ENCODE results near the gene TUBB2B.

TUBB2B gene

DNA sequence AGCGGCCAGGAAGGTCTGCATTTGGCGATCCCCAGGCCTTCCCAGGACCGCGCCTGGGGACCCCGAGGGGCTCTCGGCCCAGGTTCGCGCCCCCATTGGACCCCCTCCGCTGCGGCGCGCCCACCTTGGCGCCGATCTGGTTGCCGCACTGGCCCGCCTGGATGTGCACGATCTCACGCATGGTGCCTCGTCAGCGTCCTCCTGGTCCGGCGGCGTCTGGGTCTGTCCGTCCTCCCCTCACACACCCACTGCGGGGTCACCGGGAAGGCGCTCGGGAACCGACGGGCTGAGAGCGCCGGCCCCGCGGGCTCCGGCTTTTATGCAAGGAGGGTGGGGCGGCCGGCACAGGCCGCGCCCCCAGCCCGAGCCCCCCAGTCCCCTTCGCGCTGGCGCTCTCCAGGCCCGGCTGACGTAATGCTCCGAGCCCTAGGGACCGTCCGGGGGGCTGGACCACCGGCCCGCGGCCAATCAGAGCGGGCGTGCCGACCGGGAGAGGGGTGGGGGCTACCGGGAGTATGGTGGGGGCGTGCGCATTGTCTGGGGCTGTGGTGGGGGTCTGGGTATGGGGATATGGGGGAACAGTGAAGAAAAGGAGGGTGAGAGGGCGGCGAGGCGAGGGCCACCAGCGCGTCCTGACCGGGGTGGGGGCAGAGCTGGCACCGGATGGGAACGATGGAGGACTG lies at the start of gene TUBB2B:
TSS of gene TUBB2B (minus strand) at position 291 of the 683 bp plus-strand sequence. CDS start at position 181, 110 bp downstream.
- DNase-seq, result peak; percentile 78

DNA sequence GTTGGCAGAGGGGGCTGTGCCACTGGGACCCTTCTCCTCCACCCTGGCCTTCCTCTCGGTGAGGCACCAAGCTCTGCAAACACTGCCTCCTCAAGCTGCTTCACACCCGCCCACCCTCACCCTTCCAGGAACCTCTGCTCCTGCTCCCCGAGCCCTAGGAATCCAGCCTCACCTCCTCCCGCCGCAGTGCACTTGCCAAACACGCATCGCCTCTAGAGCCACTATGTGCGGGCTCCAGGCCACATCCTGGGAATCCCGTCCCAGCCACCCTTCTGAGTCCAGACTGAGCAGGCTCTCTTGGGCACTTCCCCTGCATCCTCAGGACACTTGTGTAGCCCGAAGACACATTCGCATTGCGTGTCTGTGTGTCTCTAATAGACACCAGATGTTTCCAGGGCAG lies 49.8 kb upstream of the TUBB2B start:
- no peak for DNase-seq

DNA sequence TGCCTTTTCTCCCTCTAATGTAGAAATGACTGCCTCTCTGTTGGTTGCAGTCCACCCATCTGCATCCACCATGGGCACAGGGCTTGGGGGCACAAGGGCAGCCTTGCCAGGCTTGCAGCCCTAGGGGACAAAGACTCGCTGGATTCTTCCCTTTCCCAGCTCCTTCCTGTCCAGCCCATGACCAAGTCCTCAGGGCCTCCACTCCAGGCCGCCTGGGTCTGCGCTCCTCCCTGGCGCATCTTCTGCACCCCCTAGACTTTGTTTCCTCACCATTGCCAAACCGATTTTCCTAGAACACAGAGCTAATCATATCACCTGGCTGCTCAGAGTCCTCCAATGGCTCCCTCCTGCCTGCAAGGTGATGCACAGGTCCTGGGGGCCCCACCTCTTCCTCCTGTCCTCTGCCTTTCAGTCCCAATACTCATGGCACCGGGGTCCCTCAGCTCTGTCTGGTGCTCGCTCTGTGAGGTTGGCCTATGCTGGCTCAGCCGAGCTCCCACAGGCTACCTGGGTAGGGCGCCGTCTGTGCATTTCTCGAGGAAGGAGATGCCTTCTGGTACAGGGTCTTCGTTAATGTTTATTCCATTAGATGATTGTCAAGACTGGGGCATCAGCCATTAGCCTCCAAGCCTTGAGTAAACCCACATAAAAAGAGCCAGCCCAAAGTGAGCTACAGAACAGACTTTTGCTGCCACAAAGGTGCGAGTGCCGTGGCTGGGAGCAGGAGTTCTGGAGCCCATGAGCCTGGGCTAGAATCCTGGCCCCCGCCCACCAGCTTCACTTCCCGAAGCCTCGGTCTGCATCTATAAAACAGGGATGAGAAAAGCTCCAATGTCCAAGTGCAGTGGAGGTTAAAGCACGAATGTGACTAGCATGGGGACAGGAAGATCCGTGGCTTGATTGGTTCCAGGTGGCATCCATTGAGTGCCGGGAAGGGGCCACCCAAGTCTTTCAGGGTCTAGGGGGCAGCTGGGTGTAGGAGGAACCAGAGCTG lies 49.0 kb upstream of the TUBB2B start:
- no peak for DNase-seq

DNA sequence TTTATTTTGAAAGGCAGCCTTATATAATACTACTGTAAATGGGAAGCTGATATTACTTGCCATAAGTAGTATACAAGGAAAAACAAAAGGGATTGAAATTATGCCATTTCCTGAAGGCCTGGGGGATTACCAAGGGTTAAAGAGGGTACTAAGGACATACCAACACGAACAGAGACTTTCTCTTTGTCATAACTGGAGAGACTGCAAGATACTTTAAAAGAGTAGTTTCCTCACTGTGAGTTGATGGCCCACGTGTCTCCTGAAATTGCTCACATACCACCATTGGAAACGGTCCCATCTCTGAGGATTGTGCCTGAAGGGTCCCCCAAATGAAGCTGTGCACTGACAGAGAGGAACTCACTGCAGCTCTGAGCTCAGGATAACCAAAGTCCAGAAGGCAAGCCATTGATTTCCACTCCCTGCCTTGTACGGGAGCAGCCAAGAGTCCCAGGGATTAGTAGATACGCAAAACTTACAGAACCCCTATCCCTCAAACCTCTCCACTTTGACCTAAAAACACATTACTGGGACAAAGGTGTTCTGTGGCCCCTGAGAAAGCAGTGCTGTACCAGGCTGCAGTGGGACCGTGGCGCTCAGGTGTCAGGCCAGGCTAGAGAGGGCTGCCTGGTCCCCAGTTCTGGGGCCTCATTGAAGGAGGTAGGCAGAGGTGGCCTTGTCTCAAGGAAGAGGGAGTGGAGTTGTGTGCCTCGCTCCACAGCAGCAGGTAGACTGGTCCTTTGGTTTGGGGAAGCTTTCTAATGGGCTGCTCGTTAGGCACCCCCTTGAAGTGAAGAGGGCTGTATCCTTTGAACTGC lies 46.5 kb upstream of the TUBB2B start:
- no peak for DNase-seq

DNA sequence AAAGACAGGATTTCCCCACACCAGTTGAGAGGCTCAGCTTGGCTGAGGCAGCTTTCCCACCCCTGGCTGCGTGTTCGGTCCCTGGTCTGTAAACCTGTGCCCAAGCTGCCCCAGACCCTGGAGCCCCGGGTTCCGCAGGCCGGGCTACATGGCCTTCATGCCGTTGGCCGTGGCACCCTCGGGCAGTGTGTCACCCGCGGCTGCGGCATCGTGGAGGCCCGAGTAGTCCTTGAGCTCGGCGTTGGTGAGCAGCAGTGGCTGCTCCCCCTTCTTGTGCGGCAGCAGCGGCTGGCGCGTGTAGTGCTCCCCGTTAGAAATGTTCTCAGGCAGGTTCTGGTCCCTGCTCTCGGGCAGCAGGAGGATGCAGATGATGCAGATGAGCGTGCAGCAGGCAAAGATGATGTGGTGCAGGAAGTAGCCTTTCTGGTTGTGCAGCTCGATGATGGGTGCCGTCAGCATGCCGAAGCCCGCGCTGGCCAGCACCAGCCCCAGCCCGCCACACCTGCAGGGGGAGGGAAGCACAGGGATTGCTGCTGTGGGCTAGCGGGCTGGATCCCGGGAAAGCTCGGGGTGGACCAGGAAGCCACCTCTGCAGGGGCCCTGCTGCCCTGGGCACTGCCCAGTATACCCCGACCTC lies 45.6 kb upstream of the TUBB2B start:
- DNase-seq, result no peak

DNA sequence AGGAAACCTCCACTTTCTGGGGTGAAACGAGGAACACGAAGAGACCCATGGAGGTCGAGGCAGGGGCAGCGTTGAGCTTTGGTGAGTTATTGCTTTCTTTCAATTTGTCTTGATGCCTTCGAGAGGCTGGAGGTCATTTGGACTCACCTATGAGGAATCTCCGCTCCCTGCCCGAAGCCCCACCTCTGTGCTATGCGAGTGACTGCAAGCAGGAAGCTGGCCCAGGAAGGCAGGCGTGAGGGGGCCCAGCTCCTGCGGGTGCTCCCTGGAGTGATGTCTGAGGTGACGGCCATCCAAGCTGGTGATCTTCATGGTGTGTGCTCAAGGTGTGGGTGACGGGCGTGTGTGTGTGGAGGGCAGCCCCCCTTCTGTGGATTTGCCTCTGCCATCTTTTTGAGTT lies 44.3 kb upstream of the TUBB2B start:
- DNase-seq, result no peak

DNA sequence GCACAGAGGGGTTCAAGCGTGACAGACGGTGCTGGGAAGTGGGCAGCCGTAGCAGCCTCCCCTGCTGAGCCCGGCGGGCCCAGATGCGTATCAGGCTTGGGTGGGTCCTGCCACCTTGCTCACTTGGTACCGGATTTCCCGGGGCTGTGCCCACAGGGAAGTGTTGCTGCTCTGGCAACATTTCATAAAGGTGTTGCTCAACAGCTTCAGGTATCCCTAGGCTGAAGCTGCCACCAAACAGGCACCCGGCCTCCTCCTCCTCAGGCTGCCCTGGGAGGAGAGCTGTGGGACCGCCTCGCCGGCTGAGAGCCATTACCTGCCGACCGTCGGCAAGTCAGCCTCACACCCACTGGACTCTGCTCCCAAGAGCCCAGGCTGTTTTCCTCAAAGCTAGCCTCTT lies 42.8 kb upstream of the TUBB2B start:
- no peak for DNase-seq

DNA sequence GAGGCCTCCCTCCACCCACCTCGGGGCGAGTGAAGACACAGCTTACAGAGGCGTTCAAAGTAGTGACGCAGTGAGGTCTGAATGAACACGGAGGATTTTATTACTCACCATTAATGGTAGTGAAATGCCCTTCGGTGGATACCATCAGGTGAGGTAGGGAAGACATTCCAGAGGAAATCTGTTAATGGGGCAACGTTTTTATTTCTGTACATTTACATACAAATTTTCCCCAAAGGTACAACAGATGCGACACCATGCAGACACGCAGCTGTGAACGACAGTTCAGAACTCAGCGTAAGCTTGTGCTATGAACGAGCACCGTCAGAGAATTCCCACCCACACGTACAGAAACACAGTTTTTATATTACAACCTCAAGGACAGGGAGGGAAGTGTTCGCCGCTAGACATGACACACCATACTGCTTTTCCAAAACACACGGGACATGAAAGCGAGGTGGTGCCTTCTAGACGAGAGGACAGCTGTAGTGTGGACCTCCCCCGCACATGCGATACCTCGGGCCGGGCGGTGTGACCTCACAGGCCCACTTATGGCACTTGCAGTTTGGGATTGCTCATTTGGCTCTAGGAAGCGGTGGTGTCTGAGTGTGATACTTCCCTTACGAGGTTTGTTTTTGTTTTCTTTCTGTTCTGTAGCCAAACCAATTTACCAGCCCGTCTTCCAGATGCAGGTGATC lies 42.0 kb upstream of the TUBB2B start:
- no peak for DNase-seq

DNA sequence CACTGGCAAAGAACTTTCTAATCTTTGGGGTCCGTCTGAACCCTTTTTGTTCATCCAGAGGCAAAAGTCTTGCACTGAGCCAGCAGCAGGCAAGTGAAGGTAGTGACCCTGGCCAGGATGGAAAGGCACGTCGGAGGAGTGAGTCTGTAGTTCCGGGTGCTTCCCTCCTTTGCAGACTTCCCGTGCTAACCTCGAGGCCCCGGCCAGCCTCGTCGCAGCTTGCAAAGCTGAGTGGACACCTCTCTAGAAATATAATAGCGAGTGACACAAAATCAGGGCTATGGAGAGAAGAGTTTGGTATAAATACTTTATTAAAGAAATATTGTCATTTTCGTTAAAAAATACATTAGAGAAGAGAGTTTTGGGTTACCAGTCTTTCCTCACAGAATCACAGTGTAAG lies 41.2 kb upstream of the TUBB2B start:
- DNase-seq, result no peak

DNA sequence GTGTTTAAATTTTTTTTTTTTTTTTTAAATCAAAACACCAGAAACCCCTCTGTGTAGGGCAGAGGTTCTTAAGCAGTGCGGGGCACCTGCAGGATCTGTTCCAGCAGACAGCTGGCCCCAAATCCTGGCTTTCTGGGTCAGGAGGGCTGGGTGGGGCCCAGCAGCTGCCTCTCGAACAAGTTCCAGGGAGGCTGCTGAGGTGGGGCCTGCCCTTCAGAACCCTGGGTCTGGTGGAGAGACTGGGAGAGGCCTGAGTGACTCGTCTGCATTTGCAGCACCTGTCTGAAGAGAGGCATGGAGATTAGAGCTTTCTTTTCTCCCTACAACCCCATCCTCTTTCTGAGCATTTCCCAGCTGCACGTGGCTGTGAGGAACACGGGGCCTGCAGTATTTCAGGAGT lies 39.7 kb upstream of the TUBB2B start:
- DNase-seq, result no peak

DNA sequence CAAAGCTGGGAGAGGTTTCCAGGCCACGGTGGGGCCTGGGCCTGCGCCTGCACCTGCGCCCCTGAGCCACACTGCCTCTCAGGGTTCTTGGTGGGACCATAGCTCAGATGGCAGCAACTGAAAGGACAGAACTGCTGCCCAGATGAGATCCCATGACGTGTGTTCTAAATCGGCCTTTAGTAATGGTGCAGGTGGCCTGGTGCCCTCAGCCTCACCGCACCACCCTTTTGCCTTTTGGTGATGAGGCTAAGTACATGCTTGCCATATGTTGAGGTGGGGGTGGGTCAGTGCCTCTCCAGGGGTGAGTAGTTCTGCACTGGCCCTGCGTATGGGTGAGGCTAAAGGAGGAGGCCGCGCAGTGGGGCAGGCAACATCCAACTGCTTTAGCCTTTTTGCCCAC lies 38.7 kb upstream of the TUBB2B start:
- no peak for DNase-seq

DNA sequence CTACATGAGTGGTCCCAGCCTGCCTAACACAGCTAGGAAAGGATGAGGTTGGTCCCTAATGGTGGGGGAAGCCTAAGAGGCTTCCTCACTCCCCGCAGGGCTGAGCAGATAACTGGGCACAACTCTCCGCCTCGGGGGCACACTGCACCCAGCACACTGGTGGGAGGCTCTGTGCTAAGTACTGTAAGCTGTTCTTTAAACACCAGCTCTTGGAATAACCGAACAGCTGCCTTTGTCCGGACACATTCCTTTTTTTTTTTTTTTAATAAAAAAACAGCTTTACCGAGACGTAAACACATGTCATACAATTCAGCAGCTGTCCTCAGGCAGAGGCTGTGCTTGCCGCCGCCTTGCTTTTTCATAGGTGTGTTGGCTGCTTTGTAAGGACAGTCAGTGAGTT lies 38.2 kb upstream of the TUBB2B start:
- DNase-seq, result no peak

DNA sequence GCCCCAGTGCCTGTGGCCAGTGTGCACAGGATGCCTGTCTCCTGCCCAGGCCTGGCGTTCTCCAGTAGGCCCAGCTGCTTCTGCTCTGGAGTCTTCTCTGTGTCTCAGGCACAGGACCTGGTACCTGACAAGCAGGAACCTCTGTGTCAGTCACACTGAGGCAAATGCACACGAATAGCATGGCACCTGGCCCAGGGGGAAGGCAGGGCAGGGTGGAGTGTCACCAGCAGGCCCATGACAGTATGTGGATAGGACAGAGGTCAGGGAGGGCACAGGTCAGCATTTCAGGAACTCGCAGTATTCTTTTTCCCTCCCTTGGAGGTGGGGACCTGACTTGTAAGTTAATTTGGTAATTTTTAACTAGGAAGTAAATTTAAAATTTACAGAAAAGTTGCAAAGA lies 36.9 kb upstream of the TUBB2B start:
- no peak for DNase-seq

DNA sequence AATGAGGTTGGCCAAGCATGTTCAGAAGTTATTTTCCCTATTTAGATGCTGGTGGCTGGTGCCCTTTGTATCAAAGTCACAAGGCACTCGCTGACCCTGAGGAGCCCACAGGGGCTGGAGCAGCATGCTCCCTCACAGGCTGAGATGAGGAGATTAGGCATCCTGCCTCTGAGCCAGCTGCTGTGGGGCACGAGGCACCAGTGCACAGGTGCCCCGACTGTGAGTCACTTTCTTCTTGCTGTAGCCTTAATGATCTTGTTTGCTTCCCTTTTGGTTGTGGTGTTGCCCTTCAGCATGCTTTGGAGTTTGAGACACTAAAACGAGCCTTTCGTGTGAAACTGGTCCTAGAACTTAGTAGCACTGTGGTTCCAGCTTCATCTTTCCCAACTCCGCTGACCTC lies 35.6 kb upstream of the TUBB2B start:
- no peak for DNase-seq

DNA sequence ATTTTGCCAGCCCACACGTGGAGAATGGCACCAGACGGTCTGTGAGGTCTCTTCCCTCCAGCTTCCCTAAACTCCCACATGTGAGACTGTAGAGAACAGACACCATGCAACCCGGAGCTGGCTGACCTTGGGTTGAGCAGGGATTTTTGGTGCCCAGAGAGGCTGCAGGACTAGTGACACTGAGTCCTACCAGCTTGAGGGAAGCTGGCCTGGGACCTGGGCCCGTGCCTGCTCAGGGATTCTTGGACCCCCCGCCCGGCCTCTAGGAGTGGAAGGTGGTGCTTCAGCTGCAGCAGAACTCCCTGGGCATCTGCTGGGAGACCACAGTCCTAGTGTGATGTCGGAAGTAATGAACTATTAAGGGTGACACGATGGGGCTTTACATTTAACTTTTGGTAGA lies 34.5 kb upstream of the TUBB2B start:
- DNase-seq, result no peak

DNA sequence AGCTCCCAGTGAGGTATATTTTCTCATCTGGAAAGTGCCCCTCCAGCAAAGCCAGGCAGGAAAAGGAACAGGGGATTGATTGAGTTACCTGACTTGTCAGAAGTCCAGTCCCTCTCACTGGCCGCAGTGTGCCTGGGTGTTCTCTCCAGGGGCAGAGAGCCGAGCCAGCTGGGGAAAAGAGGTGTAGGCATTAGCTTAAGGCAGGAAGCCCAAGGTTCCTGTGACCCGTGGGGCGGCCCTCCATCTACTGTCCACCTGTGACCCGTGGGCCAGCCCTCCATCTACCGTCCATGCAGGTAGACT lies 34.0 kb upstream of the TUBB2B start:
- DNase-seq, result no peak

DNA sequence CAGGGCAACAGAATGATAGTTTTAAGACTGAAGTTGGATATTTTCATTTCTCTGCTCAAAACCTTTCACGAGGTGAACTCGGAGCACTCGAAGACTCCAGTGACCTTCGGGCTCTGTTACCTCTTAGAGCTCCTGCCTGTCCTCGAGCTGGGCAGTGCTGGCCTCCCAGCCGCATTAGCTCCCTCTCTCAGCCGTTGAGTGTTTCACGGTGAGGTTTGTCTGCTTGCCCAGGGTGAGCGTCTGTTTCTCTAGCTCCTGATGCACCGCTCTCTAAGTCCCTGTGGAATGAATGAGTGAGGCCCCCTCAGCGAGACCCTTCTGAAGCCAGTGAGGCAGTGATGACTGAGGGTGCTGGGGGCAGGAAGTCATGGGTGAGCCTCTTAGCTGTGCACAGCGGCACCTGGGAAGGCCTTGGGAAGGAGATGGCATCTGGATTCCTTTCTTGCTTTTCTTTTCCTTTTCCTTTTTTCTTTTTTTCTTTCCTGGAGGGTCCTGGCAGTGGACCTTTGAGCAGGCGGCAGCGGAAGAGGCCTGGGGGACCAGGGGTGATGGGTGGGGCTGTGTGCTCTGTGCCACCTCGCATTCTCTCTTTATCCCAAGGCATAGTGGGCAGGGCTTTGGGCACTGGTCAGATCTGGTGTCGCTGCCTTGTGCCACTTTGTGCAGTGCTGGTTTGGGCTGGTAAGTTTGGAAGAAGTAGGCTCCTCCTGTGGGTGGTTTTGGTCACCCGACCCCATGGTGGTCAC lies 33.5 kb upstream of the TUBB2B start:
- DNase-seq, result no peak

DNA sequence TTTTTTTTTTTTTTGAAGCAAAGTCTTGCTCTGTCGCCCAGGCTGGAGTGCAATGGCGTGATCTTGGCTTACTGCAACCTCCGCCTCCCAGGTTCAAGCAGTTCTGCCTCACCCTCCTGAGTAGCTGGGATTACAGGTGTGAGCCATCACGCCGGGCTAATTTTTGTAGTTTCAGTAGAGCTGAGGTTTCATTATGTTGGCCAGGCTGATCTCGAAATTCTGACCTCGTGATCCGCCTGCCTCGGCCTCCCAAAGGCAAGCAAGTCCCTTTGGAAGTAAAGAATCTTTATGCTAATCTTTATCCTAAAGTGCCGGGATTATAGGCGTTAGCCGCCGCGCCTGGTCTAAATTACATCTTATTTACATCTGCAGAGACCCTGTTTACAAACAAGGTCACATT lies 32.8 kb upstream of the TUBB2B start:
- DNase-seq, result no peak

DNA sequence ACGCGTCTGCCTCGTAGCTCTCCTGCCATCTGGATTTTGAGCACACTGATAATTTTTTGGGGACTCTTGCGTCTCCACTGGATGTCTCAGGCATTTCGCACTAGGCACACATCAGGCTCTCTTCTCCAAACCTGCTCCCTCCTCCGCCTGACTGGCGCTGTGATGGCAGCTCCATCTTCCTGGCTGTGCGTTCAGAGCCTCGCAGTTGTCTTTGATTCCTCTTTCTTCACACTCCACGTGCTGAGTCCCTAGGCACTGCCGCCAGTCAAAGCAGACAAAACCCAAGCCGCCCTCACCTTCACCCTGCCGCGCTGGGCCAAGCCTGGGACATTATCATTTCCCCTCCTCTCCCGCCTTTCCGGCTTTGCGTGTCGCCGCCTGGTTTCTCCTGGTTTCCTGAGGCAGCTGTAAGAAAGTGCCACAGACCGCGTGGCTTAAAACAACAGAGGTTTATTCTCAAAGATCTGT lies 32.1 kb upstream of the TUBB2B start:
- no peak for DNase-seq

DNA sequence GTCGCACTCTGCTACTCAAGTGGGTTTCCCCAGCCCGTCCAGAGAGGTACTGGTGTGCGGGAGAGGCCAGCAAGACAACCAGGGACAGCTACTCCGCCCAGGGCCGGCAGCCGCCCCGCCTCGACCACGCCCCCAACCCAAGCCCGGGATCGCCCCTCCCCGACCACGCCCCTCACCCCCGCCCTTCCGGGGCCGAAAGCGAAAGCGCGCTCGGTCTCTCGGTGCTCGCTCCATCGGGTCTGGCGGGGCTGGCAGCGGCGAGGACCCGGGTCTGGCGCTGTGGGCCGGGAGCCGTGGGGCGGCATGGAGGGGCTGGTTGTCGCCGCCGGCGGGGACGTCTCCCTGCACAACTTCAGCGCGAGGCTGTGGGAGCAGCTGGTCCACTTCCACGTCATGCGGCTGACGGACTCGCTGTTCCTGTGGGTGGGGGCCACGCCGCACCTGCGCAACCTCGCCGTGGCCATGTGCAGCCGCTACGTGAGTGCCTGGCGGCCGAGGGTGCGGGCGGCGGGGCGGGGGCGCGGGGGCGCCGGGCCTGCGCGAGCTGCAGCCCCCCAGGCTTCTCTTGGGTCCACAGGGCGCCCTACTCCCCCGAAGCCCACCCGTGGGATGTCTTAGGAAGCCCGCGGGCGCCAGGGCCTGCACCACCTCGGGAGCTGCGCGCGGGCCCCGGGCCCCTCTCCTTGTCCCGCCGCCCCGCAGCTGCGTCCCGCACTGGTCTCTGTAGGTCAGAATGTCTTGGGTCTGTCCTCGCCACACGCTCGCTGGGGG lies 31.5 kb upstream of the TUBB2B start, which contains the start of gene PSMG4:
TSS of gene PSMG4 (plus strand) at position 228 of the 771 bp plus-strand sequence. CDS start at position 304, 76 bp downstream.
- peak; percentile 41 for DNase-seq

DNA sequence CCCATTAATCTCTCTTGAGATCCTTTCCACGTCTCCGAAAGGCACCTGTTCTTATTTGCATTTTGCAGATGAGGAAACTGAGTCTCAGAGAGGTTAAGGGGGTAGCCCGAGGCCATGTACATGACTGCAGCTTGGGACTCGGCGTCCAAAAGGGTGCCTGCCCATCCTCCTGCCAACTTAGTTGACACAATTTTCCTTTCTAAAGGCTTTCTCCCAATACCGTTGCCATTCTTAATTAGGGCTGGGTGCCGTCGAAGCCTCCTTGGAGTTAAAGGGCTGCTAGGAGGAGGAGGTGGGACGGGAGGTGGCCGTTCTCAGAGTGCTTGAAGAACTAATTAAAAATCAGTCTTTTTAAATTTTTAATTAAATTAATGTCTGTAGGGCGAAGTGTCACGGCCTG lies 30.7 kb upstream of the TUBB2B start:
- no peak for DNase-seq
